Upper lobe of right lung (tissue), 1 donor: ENCODE measurements around the gene AANAT. TPM values are rescaled to one million over a fixed set of nuclear protein-coding genes. Genes with fewer than 3 reads are reported as not detected.

ENCODE experiments used
- ATAC-seq: fragments of 200-7000 bp; cut with Tn5 transposase; one replicate; pipeline ENCODE4 v1.9.1; 2020; ENCODE audit warnings: mild to moderate bottlenecking, moderate library complexity
- DNase-seq: peaks from one replicate; pipeline ENCODE4 v3.0.0-alpha.2; 2020
- H3K27ac ChIP-seq: fragments of 200-600 bp; one replicate; pipeline ENCODE4 v1.8.0; 2022
- H3K27me3 ChIP-seq: fragments of 200-600 bp; one replicate; pipeline ENCODE4 v1.8.0; 2022; ENCODE audit warnings: mild to moderate bottlenecking
- H3K36me3 ChIP-seq: fragments of 200-600 bp; one replicate; pipeline ENCODE4 v1.8.0; 2022
- H3K4me1 ChIP-seq: fragments of 200-600 bp; one replicate; pipeline ENCODE4 v1.8.0; 2022
- H3K4me3 ChIP-seq: fragments of 200-600 bp; one replicate; pipeline ENCODE4 v1.8.0; 2022; ENCODE audit warnings: mild to moderate bottlenecking
- H3K9me3 ChIP-seq: fragments of 200-600 bp; one replicate; pipeline ENCODE4 v1.8.0; 2022
- CTCF ChIP-seq: fragments of 200-600 bp; IDR thresholded peaks from one replicate; pipeline ENCODE4 v1.8.0; 2022; ENCODE audit warnings: antibody characterized with exemption
- intact Hi-C: fragments of 100-400 bp; cut with DNase I; formaldehyde crosslinking; loops from one replicate; pipeline ENCODE4 v1.11.0; 2022
- total RNA-seq: library from RNA; stranded (reverse); fragmentation: NEBNext Ultra II Directional; extraction: Animal tissue kit (Norgen Biotek cat#: 25700); gene quantifications from one replicate; pipeline ENCODE4 v1.2.1, GENCODE V29; 2021
- donor health status: DM: no; HTN: yes; CAD: no; lungs with severe emphysema.

Gene AANAT
- total RNA-seq, 1 donor from 2014 or later: not detected

GRCh38 chr17:76438906-76439305 is 28.5 kb upstream of the AANAT start:
- H3K4me3 ChIP-seq: no peak overlapping the region
- DNase-seq: no peak

GRCh38 chr17:76439314-76439928 is 28.0 kb upstream of the AANAT start:
- no peaks in the 10 kb centered on the region for H3K4me1 ChIP-seq
- no peak for DNase-seq

More at GRCh38 chr17:76438906-76439305, 28.5 kb upstream of the AANAT start:
- intact Hi-C loops: no loop called here
- Histone ChIP-seq H3K36me3 (no peaks in the 10 kb centered on the region), H3K27me3 (no peaks in the 10 kb centered on the region), H3K9me3 (no peaks in the 10 kb centered on the region), H3K4me1 (no peaks in the 10 kb centered on the region), H3K27ac (no peak overlapping the region)
- TF ChIP-seq CTCF: no peak
- ATAC-seq: no peak

GRCh38 chr17:76440751-76441362 is 26.5 kb upstream of the AANAT start:
- intact Hi-C loops: no loop called here
- H3K36me3 ChIP-seq: no peaks in the 10 kb centered on the region
- DNase-seq (no peak), ATAC-seq (no peak)
- no peaks in the 10 kb centered on the region for H3K9me3 ChIP-seq
- no peak for TF ChIP-seq CTCF
- H3K4me3 ChIP-seq: no peak overlapping the region
- H3K4me1 ChIP-seq: peaks cover 3% of the 10 kb centered on the region
- H3K27ac ChIP-seq: no peak overlapping the region
- no peaks in the 10 kb centered on the region for H3K27me3 ChIP-seq

More at GRCh38 chr17:76439314-76439928, 28.0 kb upstream of the AANAT start:
- H3K36me3 ChIP-seq: no peaks in the 10 kb centered on the region
- intact Hi-C loops: no loop called here
- no peak for ATAC-seq
- H3K4me3 ChIP-seq: no peak overlapping the region
- TF ChIP-seq CTCF: no peak
- no peaks in the 10 kb centered on the region for H3K27me3 ChIP-seq
- H3K27ac ChIP-seq: no peak overlapping the region
- H3K9me3 ChIP-seq: no peaks in the 10 kb centered on the region

GRCh38 chr17:76441686-76442340 is 25.6 kb upstream of the AANAT start:
- peaks cover 12% of the 10 kb centered on the region for H3K4me1 ChIP-seq
- intact Hi-C loops: no loop called here
- DNase-seq (no peak), ATAC-seq (no peak)
- no peaks in the 10 kb centered on the region for H3K9me3 ChIP-seq
- no peaks in the 10 kb centered on the region for H3K36me3 ChIP-seq
- no peaks in the 10 kb centered on the region for H3K27me3 ChIP-seq
- no peak overlapping the region for H3K4me3 ChIP-seq
- no peak overlapping the region for H3K27ac ChIP-seq
- no peak for TF ChIP-seq CTCF

GRCh38 chr17:76442341-76443338 is 24.8 kb upstream of the AANAT start:
- H3K27me3 ChIP-seq: no peaks in the 10 kb centered on the region
- TF ChIP-seq CTCF: no peak
- H3K27ac ChIP-seq: no peak overlapping the region
- peaks cover 21% of the 10 kb centered on the region for H3K4me1 ChIP-seq
- ATAC-seq (no peak), DNase-seq (no peak)
- intact Hi-C loops: no loop called here
- H3K4me3 ChIP-seq: no peak overlapping the region
- H3K36me3 ChIP-seq: no peaks in the 10 kb centered on the region
- H3K9me3 ChIP-seq: no peaks in the 10 kb centered on the region
